B cell (primary cell): Measurements from ENCODE around the gene CDADC1. TPM values are rescaled to one million over a fixed set of nuclear protein-coding genes. Genes with fewer than 3 reads are reported as not detected.

Experiments used
- ATAC-seq: fragments of 200-7000 bp; cut with Tn5 transposase; one replicate; pipeline ENCODE4 v1.10.0; 2021; ENCODE audit warnings: low read depth, mild to moderate bottlenecking, moderate number of reproducible peaks, moderate library complexity
- CTCF ChIA-PET: fragments of 350-600 bp; sonication (Branson Sonifier 250); formaldehyde crosslinking; loops from one replicate; lab custom pipeline; 2021; ENCODE audit warnings: antibody characterized with exemption, inconsistent platforms; lab: Charles Lee
- POLR2A ChIA-PET: fragments of 350-600 bp; sonication (Branson Sonifier 250); formaldehyde crosslinking; loops from one replicate; lab custom pipeline; 2021; ENCODE audit warnings: antibody characterized with exemption; lab: Charles Lee
- DNase-seq: peaks from one replicate; pipeline ENCODE4 v3.0.0; 2013
- H2AFZ ChIP-seq: 2 replicates; pipeline ENCODE4 v1.6.1; 2012; ENCODE audit warnings: mild to moderate bottlenecking, low read depth, low read length; ENCODE audit not compliant: insufficient read depth, poor library complexity, severe bottlenecking
- H3K27ac ChIP-seq, 2 donors: 1 replicate in 1 of 2; 2 replicates in 1 of 2; pipeline ENCODE4 v1.5.1; 2012 to 2013; ENCODE audit warnings: low read length in 2 of 2, mild to moderate bottlenecking in 2 of 2, moderate library complexity in 1 of 2
- H3K27me3 ChIP-seq, 4 experiments: fragments of 200-600 bp in 1 of 4; sonication (generic) in 1 of 4; replicated peaks in 1 of 4; 1 replicate in 2 of 4; 2 replicates in 2 of 4; pipeline versions ENCODE4 v1.6.1 to v1.7.0; 2013 to 2016; ENCODE audit warnings: low read length in 3 of 4, mild to moderate bottlenecking in 2 of 4, mixed read lengths in 1 of 4, moderate library complexity in 1 of 4; ENCODE audit not compliant: insufficient read depth in 4 of 4, control insufficient read depth in 3 of 4; ENCODE audit errors: control extremely low read depth in 1 of 4
- H3K36me3 ChIP-seq, 2 experiments: replicated peaks in 1 of 2; 1 replicate in 1 of 2; 2 replicates in 1 of 2; pipeline versions ENCODE4 v1.6.1 to v1.7.1; 2013; ENCODE audit warnings: low read length in 1 of 2; ENCODE audit not compliant: insufficient read depth in 2 of 2, control insufficient read depth in 1 of 2; ENCODE audit errors: control extremely low read depth in 1 of 2, extremely low read depth in 1 of 2
- H3K4me1 ChIP-seq, 2 donors: fragments of 200-600 bp in 1 of 2; sonication (generic) in 1 of 2; 1 replicate in 1 of 2; 2 replicates in 1 of 2; pipeline versions ENCODE4 v1.5.1 to v1.6.1; 2013 to 2017; ENCODE audit warnings: low read length in 2 of 2; ENCODE audit not compliant: control insufficient read depth in 2 of 2, insufficient read depth in 2 of 2
- H3K4me2 ChIP-seq: replicated peaks from 2 replicates; pipeline ENCODE3; 2012; ENCODE audit warnings: mild to moderate bottlenecking, low read depth, low read length; ENCODE audit not compliant: poor library complexity, severe bottlenecking
- H3K4me3 ChIP-seq, 5 experiments: fragments of 200-600 bp in 1 of 5; sonication (generic) in 1 of 5; 1 replicate in 3 of 5; 2 replicates in 2 of 5; pipeline versions ENCODE4 v1.5.1 to v1.7.0; 2011 to 2016; ENCODE audit warnings: low read length in 4 of 5, mild to moderate bottlenecking in 4 of 5, low read depth in 2 of 5, control low read depth in 1 of 5, moderate library complexity in 1 of 5; ENCODE audit not compliant: insufficient read depth in 1 of 5; ENCODE audit errors: control extremely low read depth in 1 of 5, extremely low read depth in 1 of 5
- H3K79me2 ChIP-seq: fragments of 200-600 bp; sonication (generic); one replicate; pipeline ENCODE4 v1.6.0; 2016; ENCODE audit warnings: low read length; ENCODE audit not compliant: control insufficient read depth, insufficient read depth
- H3K9ac ChIP-seq: fragments of 200-600 bp; sonication (generic); 2 replicates; pipeline ENCODE4 v1.6.1; 2017; ENCODE audit warnings: mild to moderate bottlenecking, low read length, moderate library complexity
- H3K9me3 ChIP-seq, 3 donors: one replicate each; pipeline versions ENCODE4 v1.6.1 to v1.7.1; 2013; ENCODE audit warnings: low read length in 2 of 3; ENCODE audit not compliant: control insufficient read depth in 2 of 3, insufficient read depth in 1 of 3; ENCODE audit errors: control extremely low read depth in 1 of 3
- H4K20me1 ChIP-seq: 2 replicates; pipeline ENCODE4 v1.6.0; 2012; ENCODE audit warnings: mild to moderate bottlenecking, low read length; ENCODE audit not compliant: insufficient read depth, control insufficient read depth, poor library complexity, severe bottlenecking
- H3K27ac Mint-ChIP-seq: one replicate; pipeline ENCODE4 v1.8.0; 2021; ENCODE audit warnings: mixed read lengths
- H3K27me3 Mint-ChIP-seq: one replicate; pipeline ENCODE4 v1.8.0; 2021; ENCODE audit warnings: mixed read lengths
- H3K4me1 Mint-ChIP-seq: one replicate; pipeline ENCODE4 v1.8.0; 2021; ENCODE audit warnings: mixed read lengths
- H3K4me3 Mint-ChIP-seq: one replicate; pipeline ENCODE4 v1.8.0; 2021; ENCODE audit warnings: mixed read lengths
- H3K9me3 Mint-ChIP-seq: one replicate; pipeline ENCODE4 v1.8.0; 2022; ENCODE audit warnings: mixed read lengths; ENCODE audit not compliant: insufficient read depth
- EZH2 ChIP-seq: IDR thresholded peaks from 2 replicates; pipeline ENCODE4 v1.6.1; 2012; ENCODE audit warnings: borderline replicate concordance, low read depth, mild to moderate bottlenecking, moderate library complexity, low read length; ENCODE audit not compliant: insufficient read depth, poor library complexity, severe bottlenecking
- WGBS: methylation state at CpG from one replicate; pipeline ENCODE4 v1.1.5; 2013; ENCODE audit warnings: missing lambda C conversion rate; ENCODE audit not compliant: insufficient coverage; 5-methylcytosine and 5-hydroxymethylcytosine counted together
- intact Hi-C: fragments of 100-400 bp; cut with micrococcal nuclease; formaldehyde crosslinking; loops from one replicate; pipeline ENCODE4 v1.10.0; 2022
- polyA plus RNA-seq: library from polyadenylated mRNA; depleted of rRNA; stranded (reverse); fragments of >200 nt; gene quantifications from 2 replicates; pipeline ENCODE4 v1.2.3, GENCODE V29; 2012
- total RNA-seq, 2 donors: library from RNA; stranded (reverse); fragments of 120-200 nt in 1 of 2; gene quantifications; 1 replicate in 1 of 2; 2 replicates in 1 of 2; pipeline versions ENCODE4 v1.2.3 to v1.2.4, GENCODE V29; 2013 to 2022
- TF ChIP-seq, protein P1 (sequence below): fragments of 200-600 bp; IDR thresholded peaks from one replicate; pipeline ENCODE4 v1.8.0; 2022; ENCODE audit warnings: antibody characterized with exemption, mild to moderate bottlenecking

CDADC1 gene
- total and polyA plus RNA-seq, 2 donors (not counting 1 experiment from before 2014, with no cell fraction given): 3.0 to 14.5 TPM

DNA sequence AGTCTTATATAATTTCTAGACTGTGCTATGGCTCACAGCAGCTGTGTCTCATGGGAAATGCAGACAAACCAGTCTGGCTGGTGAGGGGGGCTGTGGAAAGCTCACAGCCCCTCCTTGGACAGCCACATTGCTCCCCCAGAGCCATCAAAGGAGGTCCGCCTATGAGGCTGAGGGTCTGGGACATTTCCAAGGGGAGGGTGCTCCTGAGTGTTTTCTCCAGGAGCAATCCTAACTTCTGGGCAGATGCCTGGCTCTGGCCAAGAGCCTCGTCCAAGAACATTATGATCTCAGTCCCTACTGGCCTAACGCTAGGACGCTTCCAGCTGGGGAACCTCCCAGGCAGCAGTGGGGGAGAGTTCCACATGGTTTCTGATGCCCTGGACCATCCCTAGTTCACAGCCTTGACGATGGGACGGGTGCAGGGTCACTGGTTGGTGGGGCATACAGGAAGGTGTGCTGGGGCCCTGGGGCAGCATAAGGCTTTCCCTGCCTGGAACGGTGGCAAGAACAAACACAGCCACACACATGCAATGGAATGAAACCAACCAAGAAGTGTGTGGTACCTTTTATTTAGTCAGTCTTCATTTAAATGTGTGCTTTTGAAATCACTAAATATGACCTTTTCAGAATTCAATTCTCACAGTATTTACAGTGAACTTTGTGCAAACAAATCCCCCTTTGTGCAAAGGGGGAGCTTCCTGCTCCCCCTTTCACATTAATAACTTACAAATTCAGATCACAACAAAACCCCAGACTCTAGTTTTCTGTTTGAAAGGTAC is 60.6 kb downstream of the CDADC1 start:
- Histone ChIP-seq H3K9ac (no peak overlapping the region), H2AFZ (no peak overlapping the region), H3K27ac (no peak overlapping the region), H3K27me3 (no peaks in the 10 kb centered on the region), H4K20me1 (no peaks in the 10 kb centered on the region), H3K4me1 (peaks cover 0 to 11% of the 10 kb centered on the region in 2 donors), H3K36me3 (no peaks in the 10 kb centered on the region), H3K4me2 (no peak overlapping the region), H3K79me2 (no peaks in the 10 kb centered on the region), H3K4me3 (no peak overlapping the region), H3K9me3 (no peaks in the 10 kb centered on the region)
- TF ChIP-seq, protein P1, sequence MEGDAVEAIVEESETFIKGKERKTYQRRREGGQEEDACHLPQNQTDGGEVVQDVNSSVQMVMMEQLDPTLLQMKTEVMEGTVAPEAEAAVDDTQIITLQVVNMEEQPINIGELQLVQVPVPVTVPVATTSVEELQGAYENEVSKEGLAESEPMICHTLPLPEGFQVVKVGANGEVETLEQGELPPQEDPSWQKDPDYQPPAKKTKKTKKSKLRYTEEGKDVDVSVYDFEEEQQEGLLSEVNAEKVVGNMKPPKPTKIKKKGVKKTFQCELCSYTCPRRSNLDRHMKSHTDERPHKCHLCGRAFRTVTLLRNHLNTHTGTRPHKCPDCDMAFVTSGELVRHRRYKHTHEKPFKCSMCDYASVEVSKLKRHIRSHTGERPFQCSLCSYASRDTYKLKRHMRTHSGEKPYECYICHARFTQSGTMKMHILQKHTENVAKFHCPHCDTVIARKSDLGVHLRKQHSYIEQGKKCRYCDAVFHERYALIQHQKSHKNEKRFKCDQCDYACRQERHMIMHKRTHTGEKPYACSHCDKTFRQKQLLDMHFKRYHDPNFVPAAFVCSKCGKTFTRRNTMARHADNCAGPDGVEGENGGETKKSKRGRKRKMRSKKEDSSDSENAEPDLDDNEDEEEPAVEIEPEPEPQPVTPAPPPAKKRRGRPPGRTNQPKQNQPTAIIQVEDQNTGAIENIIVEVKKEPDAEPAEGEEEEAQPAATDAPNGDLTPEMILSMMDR: no peak
- TF ChIP-seq EZH2: no peak
- intact Hi-C loops: no loop called here
- DNase-seq (no peak), ATAC-seq (no peak)
- no peaks in the 10 kb centered on the region for H3K9me3 Mint-ChIP-seq
- H3K4me3 Mint-ChIP-seq: no peak overlapping the region
- POLR2A ChIA-PET: no interaction called here
- no peaks in the 10 kb centered on the region for H3K27me3 Mint-ChIP-seq
- peaks cover 17% of the 10 kb centered on the region for H3K4me1 Mint-ChIP-seq
- 92% methylated on average over 6 of the region's 7 CpGs for WGBS
- no peak overlapping the region for H3K27ac Mint-ChIP-seq
- CTCF ChIA-PET: no interaction called here

DNA sequence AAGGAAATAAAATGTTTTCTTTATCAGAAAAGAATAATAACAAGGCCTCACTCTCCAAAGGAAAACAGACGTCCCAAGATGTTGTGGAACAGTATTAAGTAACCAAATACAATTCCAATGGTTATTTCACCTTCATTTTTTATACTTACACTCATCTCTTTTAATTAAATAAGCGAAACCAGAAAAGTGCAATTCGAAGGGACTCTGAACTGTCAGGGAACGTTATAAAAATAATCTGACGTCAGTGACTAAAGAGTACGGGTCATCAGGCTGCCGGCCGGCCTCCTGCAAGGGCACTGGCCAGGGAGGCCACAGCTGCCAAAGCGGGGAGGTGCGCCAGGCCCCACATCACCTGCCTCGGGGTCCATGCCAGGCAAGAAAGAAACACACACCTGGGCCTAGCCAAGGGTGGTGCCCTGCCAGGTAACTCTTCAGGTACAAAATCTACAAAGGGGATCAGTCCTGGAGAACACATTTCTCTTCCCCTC is 61.2 kb downstream of the CDADC1 start:
- no peaks in the 10 kb centered on the region for H3K36me3 ChIP-seq
- peaks cover 0 to 5% of the 10 kb centered on the region in 2 donors for H3K4me1 ChIP-seq
- H3K4me2 ChIP-seq: no peak overlapping the region
- H3K4me3 ChIP-seq: no peak overlapping the region
- intact Hi-C loops: no loop called here
- ATAC-seq: no peak
- H4K20me1 ChIP-seq: no peaks in the 10 kb centered on the region
- Mint-ChIP-seq H3K9me3 (no peaks in the 10 kb centered on the region), H3K4me1 (peaks cover 12% of the 10 kb centered on the region), H3K4me3 (no peak overlapping the region), H3K27ac (no peak overlapping the region), H3K27me3 (no peaks in the 10 kb centered on the region)
- no peak for DNase-seq
- H3K27ac ChIP-seq: no peak overlapping the region
- no peak for TF ChIP-seq EZH2
- TF ChIP-seq, protein P1: no peak
- H3K9ac ChIP-seq: no peak overlapping the region
- H3K9me3 ChIP-seq: no peaks in the 10 kb centered on the region
- ChIA-PET POLR2A (no interaction called here), CTCF (no interaction called here)
- no peak overlapping the region for H2AFZ ChIP-seq
- H3K79me2 ChIP-seq: no peaks in the 10 kb centered on the region
- 96% methylated on average over 10 of the region's 11 CpGs for WGBS
- H3K27me3 ChIP-seq: no peaks in the 10 kb centered on the region
